Measurements from ENCODE around the gene GALM. TPM values are rescaled to one million over a fixed set of nuclear protein-coding genes. Genes with fewer than 3 reads are reported as not detected.

Gene GALM
- total and polyA plus RNA-seq, 10 of the 15 experiments (the other 5 are each of a cell fraction or from before 2014, with no cell fraction given) = 1.1 to 4.0 (median 1.7) TPM

GRCh38 chr2:38754506-38754905, 88.6 kb downstream of the GALM start:
- H3K27ac ChIP-seq (ENCODE audit: control insufficient read depth, insufficient read depth) = peak overlapping the region; percentile 51; the same call in 1 of the 2 replicates
- H4K20me1 ChIP-seq (ENCODE audit: control insufficient read depth, insufficient read depth) = 0 out of 2 replicates have a peak, but pooled peaks cover 2% of the 10 kb centered on the region
- WGBS (ENCODE audit: insufficient coverage, insufficient replicate concordance, low lambda C conversion rate, missing lambda C conversion rate) = 0% methylated on average over 3 of the region's 3 CpGs
- CTCF ChIA-PET = interaction anchor here (1.0 to 1.1 kb wide), 2 partner anchors 14 to 1971 kb away, joined by 4 read pairs; no protein-coding TSS in a partner anchor
- FAIRE-seq = no peak
- no peak for TF ChIP-seq MTA3 (IDR thresholded peaks at IDR 0.05; ENCODE audit: borderline replicate concordance, low read length)
- TF ChIP-seq ZBTB4 (CRISPR knock-in tag; IDR thresholded peaks at IDR 0.05) = no peak
- no peak for TF ChIP-seq EP300 (IDR thresholded peaks at IDR 0.05; ENCODE audit: borderline replicate concordance in 1 of 2, control insufficient read depth in 1 of 2, low read depth in 2 of 2, low read length in 2 of 2)
- TF ChIP-seq RELB (IDR thresholded peaks at IDR 0.05; ENCODE audit: low read depth) = no peak
- no peak for TF ChIP-seq ZNF217 (IDR thresholded peaks at IDR 0.05)
- no peak for TF ChIP-seq KAT2A (conservative IDR thresholded peaks at IDR 0.05; ENCODE audit: control insufficient read depth, low read depth, low read length)
- TF ChIP-seq NR2F1 (conservative IDR thresholded peaks at IDR 0.05) = no peak
- TF ChIP-seq PKNOX1 (IDR thresholded peaks at IDR 0.05) = no peak
- no peak for TF ChIP-seq TBL1XR1 (IDR thresholded peaks at IDR 0.05; ENCODE audit: low read depth, low read length)
- TF ChIP-seq IRF3 (IDR thresholded peaks at IDR 0.05) = no peak
- TF ChIP-seq LARP7 (IDR thresholded peaks at IDR 0.05) = no peak
- no peak for TF ChIP-seq BACH1 (IDR thresholded peaks at IDR 0.05; ENCODE audit: borderline replicate concordance)
- no peak for TF ChIP-seq SREBF1 (IDR thresholded peaks at IDR 0.05; ENCODE audit: low read length)
- ATAC-seq = no peak
- in situ Hi-C loops (cut with MboI) (no loop called here), intact Hi-C loops (cut with micrococcal nuclease; ENCODE audit: unreplicated experiment) (no loop called here)
- H3K9me3 ChIP-seq (replicated peaks; ENCODE audit: control insufficient read depth, insufficient read depth, low read length) = no peaks in the 10 kb centered on the region
- peaks cover 16% of the 10 kb centered on the region for H3K79me2 ChIP-seq (ENCODE audit: control insufficient read depth, insufficient read depth, low read length)
- SMC1A ChIA-PET (ENCODE audit: uncharacterized antibody, unreplicated experiment) = interaction anchor here (0.6 to 1.2 kb wide), 2 partner anchors 9 to 11 kb away, joined by 3 to 4 read pairs; no protein-coding TSS in a partner anchor
- no peak overlapping the region for H3K4me3 ChIP-seq
- H3K9ac ChIP-seq (ENCODE audit: control insufficient read depth, insufficient read depth, low read length) = no peak overlapping the region
- H3K4me2 ChIP-seq (ENCODE audit: control insufficient read depth, insufficient read depth) = peak overlapping the region; percentile 59
- DNase-seq (ENCODE audit: low read depth, low spot score) = no peak
- H2AFZ ChIP-seq (ENCODE audit: control insufficient read depth, low read depth, low read length) = peak overlapping the region; percentile 65
- no TSS peak for BruUV-seq (replicated peaks)
- POLR2A ChIA-PET = interaction anchor here (0.7 kb wide), 1 partner anchor 117 kb away, joined by 3 read pairs; no protein-coding TSS in a partner anchor
- no peaks in the 10 kb centered on the region; the same call in 1 of the 2 replicates for H3K4me1 ChIP-seq (ENCODE audit: control insufficient read depth, insufficient read depth, low read length)
- H3K36me3 ChIP-seq (ENCODE audit: control insufficient read depth in 2 of 2, insufficient read depth in 2 of 2, low read length in 1 of 2) = no peaks in the 10 kb centered on the region
- RAD21 ChIA-PET (ENCODE audit: unreplicated experiment) = interaction anchor here (1.6 kb wide), 1 partner anchor 173 kb away, joined by 3 read pairs; no protein-coding TSS in a partner anchor
- no peaks in the 10 kb centered on the region for H3K27me3 ChIP-seq (replicated peaks in 1 of 2; ENCODE audit: control insufficient read depth in 2 of 2, insufficient read depth in 2 of 2, low read length in 1 of 2)
